ENCODE results near the gene PIK3C2G.

GRCh38 chr12:18391151-18391550, 129.8 kb downstream of the PIK3C2G start:
- TF ChIP-seq CTCF (IDR thresholded peaks at IDR 0.05) (no peak), POLR2A (IDR thresholded peaks at IDR 0.05) (no peak)

All from testis (tissue), 2 donors.